GM19372 (cell line): ENCODE measurements around the gene RPS28.
"Not testable (repeated sequence)": the region's sequence is repeated elsewhere in the genome, so short reads cannot be mapped to it uniquely, and the experiment has no call there.

Source experiments
- ATAC-seq: cut with Tn5 transposase; IDR thresholded peaks from one replicate; pipeline ENCODE4 v1.9.1; 2021; ENCODE audit warnings: mild to moderate bottlenecking, low read depth, moderate library complexity; ENCODE audit not compliant: unreplicated experiment

The RPS28 gene

DNA sequence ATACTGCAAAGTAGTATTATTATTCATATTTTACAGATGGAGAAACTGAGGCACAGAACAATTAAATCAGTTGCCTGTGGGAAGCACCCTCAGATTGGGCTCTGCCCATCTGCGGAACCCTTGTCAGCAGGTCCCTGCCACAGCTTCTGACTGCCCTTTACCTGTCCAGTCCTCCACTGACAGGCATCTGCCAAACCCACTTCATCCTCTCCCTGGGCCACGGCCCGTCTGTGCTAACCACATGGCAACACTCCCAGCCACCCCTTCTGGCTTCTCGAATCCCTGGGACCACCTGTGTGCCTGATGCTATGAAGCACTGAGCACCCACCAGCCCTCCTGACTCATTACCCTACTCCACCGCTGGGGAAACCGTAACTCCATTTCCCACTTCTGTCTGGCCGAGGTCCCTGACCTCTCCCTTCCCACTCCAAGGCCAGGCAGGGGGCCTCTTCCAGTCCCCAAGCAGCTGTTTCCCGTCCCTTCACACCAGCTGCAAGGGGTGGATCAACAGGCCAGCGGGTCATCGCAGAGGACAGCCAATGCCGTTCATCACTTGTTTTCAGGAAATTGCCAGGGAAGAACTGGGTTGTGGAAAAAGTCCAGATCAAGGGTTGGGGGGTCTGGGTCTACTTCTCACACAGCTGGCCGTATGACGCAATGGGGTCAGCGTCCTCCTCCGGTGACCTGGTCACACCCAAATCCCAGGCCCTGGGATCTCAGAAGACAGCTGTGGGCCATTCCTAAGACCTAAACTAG lies 19.2 kb downstream of the RPS28 start:
- no peak for ATAC-seq

DNA sequence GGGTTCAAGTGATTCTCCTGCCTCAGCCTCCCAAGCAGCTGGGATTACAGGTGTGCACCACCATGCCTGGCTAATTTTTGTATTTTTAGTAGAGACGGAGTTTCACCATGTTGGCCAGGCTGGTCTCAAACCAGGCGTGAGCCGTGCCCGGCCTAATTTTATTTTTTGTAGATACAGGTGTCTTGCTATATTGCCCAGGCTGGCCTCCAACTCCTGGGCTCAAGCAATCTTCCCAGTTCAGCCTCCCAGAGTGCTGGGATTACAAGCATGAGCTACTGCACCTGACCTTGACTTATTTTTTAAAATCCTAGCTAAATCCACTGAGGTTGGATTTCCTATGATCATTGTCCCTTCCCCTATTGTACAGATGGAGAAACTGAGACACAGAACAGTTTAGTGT lies 20.2 kb downstream of the RPS28 start:
- not testable (repeated sequence) for ATAC-seq

DNA sequence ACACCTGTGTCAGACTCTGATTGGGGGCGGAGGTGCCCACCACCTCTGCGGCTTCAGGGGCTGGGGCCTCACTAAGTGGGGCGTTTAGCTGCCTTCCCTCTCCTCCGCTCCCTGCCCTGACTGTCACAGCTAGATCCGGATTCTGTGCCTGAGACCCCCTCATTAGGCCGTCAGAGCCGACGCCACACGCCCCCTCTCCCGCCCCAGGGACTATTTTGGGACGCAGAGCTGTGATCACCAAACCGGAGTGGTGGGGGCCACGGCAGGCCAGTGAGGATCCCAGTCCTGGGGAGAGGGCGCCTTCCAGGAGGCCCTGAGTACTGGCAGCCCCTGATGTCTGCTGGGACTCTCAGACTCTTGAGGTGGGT lies 21.0 kb downstream of the RPS28 start:
- ATAC-seq = no peak

DNA sequence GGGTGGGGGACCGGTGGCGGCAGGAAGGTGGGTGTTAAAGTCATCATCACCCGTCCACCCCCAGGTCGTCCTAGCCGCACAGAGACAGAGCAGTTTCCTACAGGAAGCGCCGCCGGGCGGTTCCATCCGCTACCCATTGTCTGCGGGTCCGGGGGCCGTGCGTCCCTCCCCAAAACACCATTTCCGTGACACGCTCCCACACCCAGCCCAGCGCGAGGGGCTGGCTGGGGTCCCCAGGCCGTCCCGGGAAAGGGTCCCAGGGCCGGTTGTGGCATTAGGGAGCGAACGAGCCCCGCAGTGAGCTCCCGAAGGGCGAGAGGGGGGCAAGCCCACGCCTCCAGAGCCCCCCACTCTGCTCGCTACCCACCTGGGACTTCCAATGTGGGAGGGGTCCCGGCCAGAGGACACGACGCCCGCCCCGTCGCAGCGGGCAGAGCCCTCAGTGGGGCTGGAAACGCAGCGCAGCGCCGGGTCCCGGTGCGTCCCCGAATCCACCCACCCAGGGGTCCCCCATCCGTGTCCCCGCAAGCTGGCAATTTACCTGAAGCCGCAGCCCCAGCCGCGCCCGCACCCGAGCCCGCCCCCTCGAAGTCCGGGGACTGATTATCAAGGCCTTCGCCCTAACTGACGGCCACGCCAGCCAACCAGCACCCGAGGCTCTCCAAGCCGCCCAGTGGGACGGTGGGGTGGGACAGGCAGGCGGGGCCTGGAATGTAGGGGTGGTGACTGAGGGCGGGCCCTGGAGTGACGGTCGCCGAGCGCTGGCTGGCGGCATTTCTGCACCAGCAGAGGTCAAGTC lies 21.6 kb downstream of the RPS28 start, which contains the start of gene KANK3:
Gene KANK3 (minus strand): TSS at position 579 of the 799 bp plus-strand sequence. CDS start 5,434 bp downstream, outside the sequence.
- ATAC-seq = no peak

DNA sequence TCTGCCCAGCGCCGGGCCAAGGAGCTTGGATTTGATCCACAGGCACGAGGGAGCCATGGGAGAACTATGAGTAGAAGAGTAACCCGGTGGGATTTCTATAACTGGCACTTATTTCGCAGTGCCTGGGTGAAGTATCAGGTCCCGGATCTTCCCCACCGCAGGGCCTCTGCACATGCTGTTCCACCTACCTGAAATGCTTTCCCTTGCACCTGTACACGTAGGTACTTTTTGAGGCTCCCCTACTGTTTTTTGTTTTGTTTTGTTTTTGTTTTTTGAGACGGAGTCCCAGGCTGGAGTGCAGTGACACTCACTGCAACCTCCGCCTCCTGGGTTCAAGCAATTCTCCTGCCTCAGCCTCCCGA lies 22.2 kb downstream of the RPS28 start:
- no peak for ATAC-seq

DNA sequence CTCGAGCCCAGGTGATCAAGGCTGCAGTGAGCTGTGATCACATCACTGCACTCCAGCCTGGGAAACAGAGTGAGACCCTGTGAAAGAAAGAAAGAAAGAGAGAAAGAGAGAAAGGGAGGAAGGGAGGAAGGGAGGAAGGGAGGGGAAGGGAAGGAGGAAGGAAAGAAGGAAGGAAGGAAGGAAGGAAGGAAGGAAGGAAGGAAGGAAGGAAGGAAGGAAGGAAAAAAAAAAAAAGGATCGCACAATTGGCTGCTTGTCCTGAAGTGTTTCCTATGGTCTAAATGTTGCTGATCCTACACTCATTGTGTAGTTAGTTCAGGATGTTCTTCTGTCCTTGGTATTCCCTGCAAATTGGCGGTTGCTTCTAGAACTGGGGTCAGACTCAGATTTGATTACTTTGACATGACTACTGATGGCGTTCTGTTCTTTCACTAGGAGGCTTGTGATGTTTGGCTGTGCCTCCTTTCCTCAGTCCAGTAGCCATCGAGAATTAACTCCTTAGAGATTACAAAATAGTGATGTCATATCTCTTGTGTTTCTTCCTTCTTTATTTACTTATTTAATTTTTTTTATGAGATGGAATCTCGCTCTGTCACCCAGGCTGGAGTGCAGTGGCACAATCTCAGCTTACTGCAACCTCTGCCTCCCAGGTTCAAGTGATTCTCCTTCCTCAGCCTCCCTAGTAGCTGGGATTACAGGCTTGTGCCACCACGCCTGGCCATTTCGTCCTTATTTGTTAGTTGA lies 28.5 kb downstream of the RPS28 start:
- not testable (repeated sequence) for ATAC-seq

DNA sequence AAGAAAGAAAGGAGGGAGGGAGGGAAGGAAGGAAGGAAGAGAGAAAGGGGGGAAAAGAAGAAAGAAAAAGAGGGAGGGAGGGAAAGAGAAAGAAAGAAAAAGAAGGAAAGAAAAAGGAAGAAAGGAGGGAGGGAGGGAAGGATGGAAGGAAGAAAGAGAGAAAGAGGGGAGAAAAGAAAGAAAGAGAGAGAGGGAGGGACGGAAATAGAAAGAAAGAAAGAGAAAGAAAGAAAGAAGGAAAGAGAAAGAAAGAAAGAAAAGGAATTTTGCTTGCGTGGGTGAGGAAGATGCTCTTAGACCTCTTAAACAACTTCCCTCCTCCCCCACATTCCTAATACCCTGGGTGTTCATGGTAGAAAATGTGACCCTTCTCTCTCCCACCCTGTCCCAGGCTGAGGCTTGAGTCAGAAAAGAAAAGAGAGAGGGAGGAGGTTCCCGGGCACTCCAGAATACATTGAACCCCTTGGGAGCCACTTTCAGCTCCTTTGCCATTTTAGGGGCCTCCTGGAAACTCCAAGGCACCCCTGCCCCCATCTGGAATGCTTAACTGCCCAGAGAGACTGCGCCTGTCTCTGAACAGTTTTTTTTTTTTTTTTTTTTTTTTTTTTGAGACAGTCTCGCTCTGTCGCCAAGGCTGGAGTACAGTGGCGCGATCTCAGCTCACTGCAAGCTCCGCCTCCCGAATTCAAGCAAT lies 31.0 kb downstream of the RPS28 start:
- ATAC-seq = no peak

DNA sequence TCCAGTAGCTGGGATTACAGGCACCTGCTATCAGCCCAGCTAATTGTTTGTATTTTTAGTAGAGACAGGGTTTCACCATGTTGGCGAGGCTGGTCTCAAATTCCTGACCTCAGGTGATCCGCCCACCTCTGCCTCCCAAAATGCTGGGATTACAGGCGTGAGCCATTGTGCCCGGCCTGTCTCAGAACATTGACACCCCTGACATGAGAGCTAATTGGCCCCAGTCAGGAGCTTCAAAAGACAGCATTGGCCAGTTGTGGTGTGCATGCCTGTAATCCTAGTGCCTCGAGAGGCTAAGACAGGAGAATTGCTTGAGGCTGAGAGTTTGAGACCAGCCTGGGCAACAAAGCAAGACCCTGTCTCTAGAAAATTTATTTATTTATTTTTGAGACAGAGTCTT lies 31.5 kb downstream of the RPS28 start:
- ATAC-seq = not testable (repeated sequence)

DNA sequence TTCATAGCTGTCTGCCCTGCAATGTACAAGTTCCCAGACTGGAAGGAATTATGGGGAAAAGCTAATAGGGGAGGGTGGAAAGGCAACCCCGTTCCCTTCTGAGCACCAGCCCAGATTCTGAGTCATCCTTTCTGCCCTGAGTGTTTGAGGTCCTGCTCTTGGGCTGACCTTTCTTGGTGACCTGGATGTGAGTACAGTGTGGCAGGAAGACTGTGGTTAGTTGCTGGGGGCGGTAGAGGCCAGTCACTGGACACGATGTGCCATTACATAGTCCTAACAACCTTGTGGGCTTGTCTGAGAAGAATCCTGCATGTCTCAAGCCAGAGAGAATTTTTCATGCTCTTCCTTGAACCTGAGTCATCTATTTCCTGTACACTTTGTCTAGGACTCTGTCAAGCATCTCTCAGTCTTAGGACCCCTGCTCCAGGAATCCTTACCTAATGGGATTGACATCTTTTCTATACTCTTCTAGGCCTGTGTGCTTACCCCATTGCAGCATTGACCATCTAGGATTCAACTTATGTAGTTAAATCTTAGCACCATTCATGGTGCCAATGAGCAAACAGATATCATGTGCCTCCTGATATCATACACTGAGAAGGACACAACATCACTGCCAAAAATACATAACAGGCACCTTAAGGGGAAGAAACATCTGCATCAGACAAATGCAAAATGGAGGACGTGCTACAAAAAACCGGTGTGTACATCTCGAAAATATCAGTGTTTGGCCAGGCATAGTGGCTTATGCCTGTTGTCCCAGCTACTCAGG lies 34.5 kb downstream of the RPS28 start:
- ATAC-seq = no peak

DNA sequence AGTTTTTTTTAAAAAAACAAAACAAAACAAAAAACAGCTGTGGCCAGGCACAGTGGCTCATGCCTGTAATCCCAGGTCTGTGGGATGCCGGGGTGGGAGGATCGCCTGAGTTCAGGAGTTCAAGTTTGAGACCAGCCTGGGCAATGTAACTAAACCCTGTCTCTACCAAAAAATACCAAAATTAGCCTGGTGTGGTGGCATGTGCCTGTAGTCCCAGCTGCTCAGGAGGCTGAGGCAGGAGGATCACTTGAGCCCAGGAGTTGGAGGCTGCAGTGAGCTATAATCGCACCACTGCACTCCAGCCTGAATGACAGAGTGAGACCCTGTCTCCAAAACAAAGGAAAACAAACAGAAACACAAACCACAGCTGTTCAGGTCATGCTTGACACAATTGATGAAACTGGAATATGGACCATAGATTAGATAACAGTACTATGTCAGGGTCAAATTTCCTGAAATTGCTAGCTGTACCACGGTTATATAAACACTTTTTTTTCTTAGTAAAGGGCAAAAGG lies 35.8 kb downstream of the RPS28 start:
- no peak for ATAC-seq

DNA sequence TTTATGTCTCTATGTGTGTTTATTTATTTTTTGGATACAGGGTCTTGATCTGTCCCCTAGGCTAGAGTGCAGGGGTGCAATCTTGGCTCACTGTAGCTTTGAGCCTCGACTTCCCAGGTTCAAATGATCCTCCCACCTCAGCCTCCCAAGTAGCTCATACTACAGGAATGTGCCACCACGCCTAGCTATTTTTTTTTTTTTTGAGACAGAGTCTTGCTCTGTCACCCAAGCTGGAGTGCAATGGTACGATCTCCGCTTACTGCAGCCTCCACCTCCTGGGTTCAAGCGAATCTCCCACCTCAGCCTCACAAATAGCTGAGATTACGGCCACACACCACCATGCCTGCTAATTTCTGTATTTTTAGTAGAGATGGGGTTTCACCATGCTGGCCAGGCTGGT lies 37.7 kb downstream of the RPS28 start:
- ATAC-seq = no peak

DNA sequence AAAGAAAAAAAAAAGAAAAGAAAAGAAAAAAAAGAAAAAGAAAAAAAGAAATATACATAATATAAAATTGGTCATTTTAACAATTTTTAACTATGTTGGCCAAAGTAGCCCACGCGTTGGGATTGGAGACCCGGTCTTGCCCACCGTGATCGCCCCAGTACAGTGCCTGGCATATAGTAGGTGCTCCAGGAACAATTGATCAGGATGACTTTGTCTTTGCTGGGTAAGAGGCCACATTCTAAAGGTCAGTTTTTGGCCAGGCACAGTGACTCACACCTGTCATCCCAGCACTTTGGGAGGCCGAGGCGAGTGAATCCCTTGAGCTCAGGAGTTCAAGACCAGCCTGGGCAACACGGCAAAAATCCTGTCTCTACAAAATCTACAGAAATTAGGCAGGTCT lies 38.9 kb downstream of the RPS28 start:
- no peak for ATAC-seq

DNA sequence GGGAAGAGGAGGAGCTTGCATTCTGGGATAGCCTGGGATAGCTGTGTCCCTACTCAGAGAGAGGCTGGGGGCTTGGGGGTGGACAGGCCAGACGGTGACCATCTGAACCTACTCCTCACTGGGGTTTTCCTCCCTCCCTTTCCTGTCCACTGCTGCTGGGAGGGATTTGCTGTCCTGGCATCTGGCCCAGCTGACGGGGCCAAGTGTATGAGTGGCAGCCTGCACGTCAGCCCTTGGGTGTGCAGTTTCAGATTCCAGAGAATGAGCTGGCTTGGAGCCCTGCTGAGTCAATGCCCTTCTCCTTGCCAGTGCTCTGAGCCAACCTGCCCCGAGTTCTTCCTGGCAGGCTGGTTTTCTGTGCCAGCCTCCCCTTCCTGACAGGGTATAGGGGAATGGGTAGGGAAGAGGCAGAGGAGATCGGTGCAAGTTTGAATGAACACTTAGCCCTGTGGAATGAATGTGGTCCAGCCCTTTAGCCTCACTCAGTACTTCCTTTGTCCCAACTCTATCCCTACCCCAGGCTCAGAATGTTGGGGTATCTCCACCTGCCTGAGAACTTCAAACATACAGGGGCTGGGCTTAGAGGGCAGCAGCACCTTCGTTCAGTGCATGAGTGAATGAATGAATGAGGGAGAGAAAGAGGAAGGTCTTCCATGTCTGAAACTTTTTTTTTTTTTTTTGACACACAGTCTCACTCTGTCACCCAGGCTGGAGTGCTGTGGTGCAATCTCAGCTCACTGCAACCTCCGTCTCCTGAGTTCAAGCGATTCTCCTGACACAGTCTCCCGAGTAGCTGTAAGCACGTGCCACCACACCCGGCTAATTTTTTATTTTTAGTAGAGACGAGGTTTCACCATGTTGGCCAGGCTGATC lies 40.9 kb downstream of the RPS28 start:
- ATAC-seq = no peak

DNA sequence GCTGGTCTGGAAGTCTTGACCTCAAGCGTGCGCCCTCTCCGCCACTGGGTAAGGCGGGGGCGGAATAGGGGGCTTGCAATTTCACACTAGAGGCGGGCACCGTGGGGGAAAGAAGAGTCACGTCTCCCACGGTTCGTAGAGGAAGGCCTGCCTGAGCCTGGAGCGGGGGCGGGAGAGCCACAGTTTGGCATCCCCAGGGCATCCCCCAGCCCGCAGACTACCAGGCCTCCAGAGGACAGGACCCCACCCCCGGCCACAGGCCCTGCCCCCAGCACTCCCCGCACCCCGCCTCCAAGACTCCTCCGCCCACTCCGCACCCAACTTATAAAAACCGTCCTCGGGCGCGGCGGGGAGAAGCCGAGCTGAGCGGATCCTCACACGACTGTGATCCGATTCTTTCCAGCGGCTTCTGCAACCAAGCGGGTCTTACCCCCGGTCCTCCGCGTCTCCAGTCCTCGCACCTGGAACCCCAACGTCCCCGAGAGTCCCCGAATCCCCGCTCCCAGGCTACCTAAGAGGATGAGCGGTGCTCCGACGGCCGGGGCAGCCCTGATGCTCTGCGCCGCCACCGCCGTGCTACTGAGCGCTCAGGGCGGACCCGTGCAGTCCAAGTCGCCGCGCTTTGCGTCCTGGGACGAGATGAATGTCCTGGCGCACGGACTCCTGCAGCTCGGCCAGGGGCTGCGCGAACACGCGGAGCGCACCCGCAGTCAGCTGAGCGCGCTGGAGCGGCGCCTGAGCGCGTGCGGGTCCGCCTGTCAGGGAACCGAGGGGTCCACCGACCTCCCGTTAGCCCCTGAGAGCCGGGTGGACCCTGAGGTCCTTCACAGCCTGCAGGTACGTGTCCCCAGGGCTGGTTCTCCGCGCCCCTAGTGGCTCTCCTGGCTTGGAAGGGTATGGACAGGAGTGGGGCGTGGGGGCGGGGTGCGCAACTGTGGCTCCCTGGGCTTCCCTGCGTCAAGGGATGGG lies 42.8 kb downstream of the RPS28 start, which contains the start of gene ANGPTL4:
Gene ANGPTL4 (plus strand): TSS at position 353 of the 969 bp plus-strand sequence. CDS start 167 bp downstream, at position 520.
- ATAC-seq = no peak

DNA sequence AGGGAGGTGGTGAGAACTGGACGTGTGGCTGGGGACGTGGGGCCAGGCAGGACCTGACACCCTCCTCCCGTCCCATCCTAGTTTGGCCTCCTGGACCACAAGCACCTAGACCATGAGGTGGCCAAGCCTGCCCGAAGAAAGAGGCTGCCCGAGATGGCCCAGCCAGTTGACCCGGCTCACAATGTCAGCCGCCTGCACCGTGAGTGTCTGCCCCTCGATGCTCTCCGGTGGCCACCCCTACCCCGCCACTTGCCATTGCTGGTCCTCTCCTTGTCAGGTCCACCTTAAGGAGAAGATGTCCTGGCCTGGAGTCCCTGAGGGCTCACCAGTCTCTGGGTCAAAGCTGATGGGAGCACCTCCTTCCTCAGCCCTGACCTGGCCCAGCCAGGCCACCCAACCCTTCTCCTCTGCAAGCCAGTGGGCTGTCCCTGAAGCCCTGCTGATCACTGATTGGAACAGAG lies 44.9 kb downstream of the RPS28 start:
- ATAC-seq = no peak

DNA sequence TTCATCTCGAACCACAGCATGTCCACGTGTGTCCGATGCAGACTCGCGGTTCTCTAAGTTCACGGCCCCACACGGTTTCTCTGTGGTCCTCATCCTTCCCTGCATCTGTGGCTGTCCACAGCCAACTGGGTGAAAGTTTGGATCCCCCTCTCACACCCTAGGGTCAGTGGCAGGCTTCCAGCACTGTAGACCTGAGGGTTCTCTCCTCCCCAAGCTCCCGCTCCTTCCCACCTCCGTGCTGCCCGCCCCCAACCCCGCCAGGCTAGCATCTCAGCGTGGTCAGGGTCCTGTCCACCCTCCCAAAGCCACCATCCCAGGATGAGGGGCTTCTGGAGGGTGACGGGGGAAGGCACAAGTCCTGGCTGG lies 45.6 kb downstream of the RPS28 start:
- ATAC-seq = no peak

DNA sequence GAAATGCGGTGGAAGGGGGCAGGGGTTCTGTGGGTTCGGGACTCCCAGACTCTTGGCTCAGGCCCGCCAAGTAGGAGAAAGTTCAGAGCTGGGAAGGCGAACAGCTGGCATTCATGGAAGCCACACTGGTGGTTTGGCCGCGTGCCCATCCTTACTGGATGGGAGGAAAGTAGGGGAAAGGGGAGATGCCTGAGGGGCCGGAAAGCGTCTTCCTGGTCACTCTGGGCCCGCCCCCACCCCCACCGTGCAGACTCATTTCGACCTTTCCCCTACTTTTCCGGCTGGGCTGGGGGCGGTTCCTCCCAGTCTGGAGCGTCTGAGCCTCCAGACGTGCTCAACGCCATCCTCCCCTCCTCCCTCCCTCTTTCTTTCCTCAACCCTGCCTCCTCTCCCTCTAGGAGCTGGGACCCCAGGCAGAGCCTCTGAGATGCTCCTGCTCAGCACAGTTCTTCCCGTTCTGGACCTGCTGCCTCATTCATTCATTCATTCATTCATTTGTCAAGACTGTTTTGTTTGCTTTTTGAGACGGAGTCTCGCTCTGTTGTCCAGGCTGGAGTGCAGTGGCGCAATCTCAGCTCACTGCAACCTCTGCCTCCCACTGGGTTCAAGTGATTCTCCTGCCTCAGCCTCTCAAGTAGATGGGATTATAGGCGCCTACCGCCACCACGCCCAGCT lies 46.2 kb downstream of the RPS28 start:
- no peak for ATAC-seq
